Posterior vena cava (tissue), 2 donors: Measurements from ENCODE around the gene SAP30. TPM values are rescaled to one million over a fixed set of nuclear protein-coding genes. Genes with fewer than 3 reads are reported as not detected.

Source experiments
- DNase-seq: peaks from one replicate; pipeline ENCODE4 v3.0.0-alpha.2; 2020; ENCODE audit warnings: low spot score
- intact Hi-C, 2 donors: fragments of 100-400 bp; cut with DNase I; formaldehyde crosslinking; loops; one replicate each; pipeline versions ENCODE4 v1.14.1 to v1.14.2; 2022 to 2023
- total RNA-seq, 2 donors: library from RNA; stranded (reverse); fragmentation: NEBNext Ultra II Directional; extraction: Animal tissue kit (Norgen Biotek cat#: 25700); gene quantifications; one replicate each; pipeline ENCODE4 v1.2.1, GENCODE V29; 2021
- donor health status: DM: yes; HTN: yes; CAD: no.
- donor health status: DM: yes; HTN: yes; CAD: no.

Gene SAP30
- total RNA-seq, 2 donors from 2014 or later, result 28.8 to 34.4 TPM

DNA sequence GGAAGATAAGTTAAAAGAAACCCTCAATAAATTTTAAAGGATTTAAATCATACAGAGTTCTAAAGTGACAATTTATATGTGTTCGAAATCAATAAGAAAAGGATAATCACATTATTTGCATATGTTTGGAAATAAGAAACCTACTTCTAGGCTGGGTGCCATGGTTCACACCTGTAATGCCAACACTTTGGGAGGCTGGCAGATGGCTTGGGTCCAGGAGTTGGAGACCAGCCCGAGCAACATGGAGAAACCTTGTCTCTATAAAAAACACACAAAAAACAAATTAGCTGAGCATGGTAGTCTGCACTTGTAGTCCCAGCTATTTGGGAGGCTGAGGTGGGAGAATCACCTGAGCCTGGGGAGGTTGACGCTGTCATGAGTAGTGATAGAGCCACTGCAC lies 8.1 kb upstream of the SAP30 start:
- no peak for DNase-seq
- intact Hi-C loops, result no loop called here

DNA sequence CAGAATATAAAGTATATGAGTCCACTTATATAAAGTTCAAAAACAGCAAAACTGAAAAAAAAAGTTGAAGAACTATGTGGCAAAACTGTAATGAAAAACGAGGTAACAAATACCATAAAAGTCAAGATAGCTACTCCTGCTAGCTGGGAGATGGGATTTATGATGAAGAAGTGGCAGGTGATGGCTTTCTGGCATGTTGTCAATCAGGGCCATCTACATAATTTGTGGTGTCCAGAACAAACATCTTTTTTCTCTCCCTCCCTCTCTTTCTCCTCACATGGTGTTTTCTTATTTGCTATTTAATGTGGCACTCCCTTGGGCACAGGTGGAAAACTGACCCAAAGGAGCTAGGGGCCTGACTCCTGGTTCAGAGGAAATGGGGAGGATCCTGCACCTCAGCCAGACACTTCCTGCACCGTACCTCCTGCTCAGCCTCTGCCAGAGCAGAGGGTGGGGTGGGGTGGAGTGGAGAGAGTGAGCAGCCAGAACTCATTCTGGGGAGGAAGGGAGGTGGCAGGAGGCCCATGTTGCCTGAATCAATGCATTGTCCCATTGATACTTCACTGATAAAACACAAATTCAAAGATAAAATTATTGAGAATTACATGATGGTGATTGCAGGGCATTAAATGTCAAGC lies 5.3 kb upstream of the SAP30 start:
- intact Hi-C loops, result no loop called here
- DNase-seq, result no peak

- DNase-seq, result no peak
- intact Hi-C loops, result no loop called here
Observed at GRCh38 chr4:173367285-173367684, 3.5 kb upstream of the SAP30 start.

DNA sequence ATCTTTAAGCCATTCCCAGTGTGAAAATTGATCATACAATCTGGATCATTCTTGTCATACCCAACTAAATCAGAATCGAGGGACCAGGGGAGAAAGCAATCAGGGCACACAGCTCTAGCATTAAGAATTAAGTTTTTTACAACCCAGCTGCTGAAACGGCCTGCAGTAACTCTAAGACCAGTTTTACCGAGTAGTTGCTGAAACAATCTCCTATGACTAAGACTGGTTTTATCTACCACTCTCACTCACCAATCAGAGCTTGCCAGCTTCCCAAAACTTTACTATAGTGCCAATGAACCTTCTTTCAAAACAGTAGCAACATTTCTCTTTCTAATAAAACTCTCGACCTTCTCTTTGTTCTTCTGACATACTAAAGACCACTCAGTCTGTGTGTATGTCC lies 2.8 kb upstream of the SAP30 start:
- intact Hi-C loops, result no loop called here
- DNase-seq, result no peak

DNA sequence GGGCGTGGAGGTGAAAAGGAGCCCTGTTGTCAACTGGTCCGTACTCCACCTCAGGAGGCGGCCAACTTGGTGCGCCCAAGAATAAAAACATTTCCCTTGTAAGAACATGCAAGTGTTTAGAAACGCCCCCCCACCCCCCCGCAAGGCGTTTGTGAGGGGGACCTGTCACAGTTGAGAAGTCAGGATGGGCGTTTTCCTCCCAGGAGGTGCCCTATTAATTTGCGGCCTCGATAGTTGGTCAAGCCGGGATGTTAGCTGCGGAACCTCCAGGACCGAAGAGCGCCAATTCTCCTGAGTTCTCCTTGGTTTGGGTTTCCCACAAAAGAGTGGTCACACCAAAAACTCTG lies 651 bp upstream of the SAP30 start:
- intact Hi-C loops, result loop anchor here in 1 of 2 donors (2.0 kb wide), 1 partner anchor 35 kb away; the partner anchor contains the start of gene HMGB2
- DNase-seq, result peak; percentile 88

- intact Hi-C loops, result loop anchor here in 1 of 2 donors (2.0 kb wide), 1 partner anchor 37 kb away; the partner anchor contains the start of gene HMGB2
- peak; percentile 88 for DNase-seq
Observed at GRCh38 chr4:173371292-173372192, 788 bp downstream of the SAP30 start.

DNA sequence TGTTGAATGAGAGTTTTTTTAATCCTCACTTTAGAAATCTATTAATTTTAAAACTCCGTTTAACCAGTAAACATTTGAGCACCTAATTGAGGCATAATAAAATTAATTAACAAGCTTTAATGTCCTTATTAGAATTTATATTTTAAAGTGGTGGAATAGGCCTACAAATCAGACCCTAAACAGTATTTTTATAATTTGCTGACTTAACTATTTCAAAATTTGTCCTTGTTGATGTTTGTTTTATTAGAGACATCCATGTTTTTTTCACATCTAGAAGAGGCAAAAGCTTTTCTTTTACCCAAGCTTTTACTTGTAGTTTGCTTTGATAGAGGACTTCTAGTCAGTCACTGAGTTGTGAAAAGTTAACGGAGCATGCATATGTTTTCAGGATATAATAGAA lies 3.8 kb downstream of the SAP30 start:
- DNase-seq, result no peak
- intact Hi-C loops, result no loop called here

DNA sequence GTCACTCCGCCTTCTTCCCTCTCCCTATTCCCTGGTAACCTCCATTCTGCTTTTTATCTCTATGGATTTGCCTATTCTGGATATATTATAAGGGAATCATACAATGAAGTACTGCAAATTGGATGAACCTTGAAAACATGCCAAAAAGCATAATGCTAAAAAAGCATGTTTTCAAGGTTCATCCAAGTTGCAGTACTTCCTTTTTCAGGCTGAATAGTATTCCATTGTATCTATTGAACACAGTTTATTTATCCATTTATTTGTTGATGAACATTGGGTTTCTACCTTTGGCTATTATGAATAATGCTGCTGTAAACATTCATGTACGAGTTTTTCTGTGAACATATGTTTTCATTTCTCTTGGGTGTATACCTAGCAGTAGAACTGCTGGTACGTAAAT lies 9.2 kb downstream of the SAP30 start:
- intact Hi-C loops, result loop anchor here in 1 of 2 donors (2.0 kb wide), 1 partner anchor 73 kb away; no protein-coding TSS in a partner anchor

GRCh38 chr4:173380987-173381386 lies 10.2 kb downstream of the SAP30 start:
- intact Hi-C loops, result no loop called here
- no peak for DNase-seq

More for the DNA sequence above, 9.2 kb downstream of the SAP30 start:
- no peak for DNase-seq

- intact Hi-C loops, result no loop called here
- DNase-seq, result no peak
Observed at GRCh38 chr4:173381610-173382009, 10.9 kb downstream of the SAP30 start.

DNA sequence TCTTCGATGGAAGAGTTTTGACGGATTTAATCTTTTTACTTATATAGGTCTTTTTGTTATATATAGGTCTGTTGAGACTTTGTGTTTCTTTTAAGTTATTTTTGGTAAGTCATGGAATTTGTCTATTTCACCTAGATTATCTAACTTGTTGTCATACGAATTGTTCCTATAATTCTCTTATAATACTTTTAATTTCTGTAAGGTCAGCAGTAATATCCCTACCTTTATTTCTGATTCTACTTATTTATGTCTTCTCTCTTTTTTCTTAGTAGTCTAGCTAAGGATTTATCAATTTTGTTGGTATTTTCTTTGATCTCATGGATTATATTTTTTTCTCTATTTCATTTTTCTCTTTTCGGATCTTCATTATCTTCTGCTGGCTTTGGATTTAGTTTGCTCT lies 11.6 kb downstream of the SAP30 start:
- intact Hi-C loops, result no loop called here
- DNase-seq, result no peak

- intact Hi-C loops, result no loop called here
- DNase-seq, result no peak
Observed at GRCh38 chr4:173386751-173387150, 16.0 kb downstream of the SAP30 start.

DNA sequence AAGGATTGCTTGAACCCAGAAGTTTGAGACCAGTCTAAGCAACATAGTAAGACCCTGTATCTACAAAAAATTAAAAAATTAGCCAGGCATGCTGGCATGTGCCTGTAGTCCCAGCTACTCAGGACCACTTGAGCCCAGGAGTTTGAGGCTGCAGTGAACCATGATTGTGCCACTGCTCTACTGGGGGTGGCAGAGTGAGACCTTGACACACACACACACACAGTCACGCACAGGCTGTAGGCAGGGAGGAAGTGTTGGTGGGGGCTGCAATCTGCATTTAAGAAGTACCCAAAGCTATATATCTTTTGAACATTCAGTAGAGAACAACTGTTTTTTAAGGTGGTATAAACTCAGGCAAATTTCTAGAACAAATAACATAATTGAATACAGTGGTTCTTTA lies 20.9 kb downstream of the SAP30 start:
- DNase-seq, result no peak

DNA sequence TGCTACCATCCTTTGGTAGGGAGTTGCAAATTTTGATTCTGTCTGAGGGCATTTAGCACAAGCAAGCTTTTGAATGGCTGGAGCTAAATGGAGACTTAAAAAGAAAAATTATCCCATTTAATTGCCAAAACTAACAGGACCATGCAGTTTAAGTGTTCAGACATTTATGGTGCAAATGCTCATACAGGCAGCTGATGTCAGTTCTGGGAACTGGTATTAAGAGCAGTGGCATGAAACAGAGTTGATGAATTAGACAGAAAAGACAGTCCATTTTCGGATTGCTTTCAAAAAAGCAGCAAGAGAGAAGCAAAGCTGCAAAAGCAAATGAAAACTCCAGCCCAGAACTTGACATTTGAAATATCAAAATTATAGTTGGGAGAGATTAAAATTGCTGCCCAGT lies 26.9 kb downstream of the SAP30 start:
- no peak for DNase-seq
- intact Hi-C loops, result no loop called here

More for the DNA sequence above, 20.9 kb downstream of the SAP30 start:
- intact Hi-C loops, result no loop called here

DNA sequence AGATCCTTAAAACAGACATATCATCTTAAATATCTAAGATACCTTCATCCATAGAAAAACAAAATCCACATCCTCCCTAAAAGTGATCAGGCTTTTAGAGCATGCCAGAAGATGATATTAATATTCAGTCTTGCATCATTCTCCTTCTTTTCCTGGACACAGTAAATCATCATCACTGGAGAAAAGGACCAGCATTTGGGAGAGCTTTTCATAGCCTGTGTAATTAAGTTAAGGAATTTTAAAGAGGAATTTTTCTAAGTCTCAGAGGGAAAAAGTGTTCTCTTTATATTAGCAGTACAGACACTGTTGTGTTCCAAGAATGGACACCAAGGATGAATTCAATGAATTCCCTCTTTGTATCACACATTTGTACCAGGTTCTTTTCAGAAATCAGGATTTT lies 27.5 kb downstream of the SAP30 start:
- intact Hi-C loops, result no loop called here
- DNase-seq, result no peak

DNA sequence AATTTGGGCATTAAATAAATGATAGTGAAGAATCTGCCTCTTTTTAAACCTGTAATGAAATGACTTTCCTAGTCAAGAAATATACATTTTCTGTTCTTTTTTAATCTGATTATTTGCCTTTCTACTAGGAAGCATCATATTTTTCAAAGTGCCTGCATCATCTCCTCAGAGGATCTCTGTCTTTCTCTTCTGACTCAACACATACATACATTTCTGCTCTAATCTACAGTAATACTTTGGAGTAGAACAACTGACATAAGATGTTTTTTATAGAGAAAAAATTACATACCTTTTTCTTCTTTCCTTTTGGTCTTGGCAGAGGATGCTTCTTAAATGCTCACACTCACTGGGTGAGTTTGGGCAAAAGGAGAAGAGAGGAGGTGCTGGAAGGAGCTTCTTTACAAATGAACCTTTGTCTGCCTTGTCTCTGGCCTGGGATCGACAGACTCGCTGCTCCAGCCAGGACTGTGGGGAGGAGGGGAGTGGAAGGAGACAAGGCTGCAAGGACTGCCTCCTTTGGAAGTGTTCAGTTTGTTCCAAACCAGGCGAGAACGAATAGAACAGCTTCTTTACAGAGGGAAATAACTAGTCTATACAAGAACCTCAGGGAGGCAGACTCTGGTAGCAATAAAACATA lies 28.1 kb downstream of the SAP30 start, which contains the start of gene SCRG1:
TSS of gene SCRG1 (minus strand) at position 338 of the 637 bp plus-strand sequence. CDS start 7,702 bp downstream, outside the sequence.
- DNase-seq, result no peak
- intact Hi-C loops, result no loop called here

DNA sequence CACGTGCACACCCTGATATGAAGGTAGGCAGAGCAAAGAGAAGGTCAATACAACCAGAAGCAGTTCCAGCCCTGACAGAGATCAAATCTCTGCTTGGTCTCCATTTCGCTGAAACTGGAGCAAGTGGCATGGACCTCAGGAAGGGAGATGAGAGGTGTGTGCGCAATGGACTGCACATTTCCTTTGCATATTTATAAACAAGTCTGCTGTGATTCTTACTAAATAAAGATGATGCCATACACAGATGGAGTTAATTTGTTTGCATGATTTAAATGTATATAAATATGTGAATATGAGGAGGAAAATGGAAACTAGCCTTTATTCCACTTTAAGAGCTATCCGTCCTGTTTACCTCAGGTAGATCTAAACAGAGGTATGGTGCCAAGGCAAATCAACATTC lies 30.3 kb downstream of the SAP30 start:
- intact Hi-C loops, result no loop called here
- DNase-seq, result no peak

GRCh38 chr4:173403051-173403450 lies 32.3 kb downstream of the SAP30 start:
- intact Hi-C loops, result no loop called here
- DNase-seq, result no peak

GRCh38 chr4:173404296-173404865 lies 33.6 kb downstream of the SAP30 start:
- intact Hi-C loops, result no loop called here
- no peak for DNase-seq
